GM23248 (cell line): ENCODE results near the gene FBLIM1. TPM values are rescaled to one million over a fixed set of nuclear protein-coding genes. Genes with fewer than 3 reads are reported as not detected.

ENCODE experiments used
- DNase-seq: peaks from one replicate; pipeline ENCODE4 v3.0.0-alpha.2; 2015
- H2AFZ ChIP-seq: fragments of 200-600 bp; sonication (generic); 2 replicates; pipeline ENCODE4 v1.6.1; 2016; ENCODE audit warnings: antibody characterized with exemption
- H3F3A ChIP-seq: fragments of 200-600 bp; sonication (generic); 2 replicates; pipeline ENCODE4 v1.6.1; 2016; ENCODE audit warnings: mild to moderate bottlenecking, antibody characterized with exemption, mixed run types; ENCODE audit not compliant: insufficient read depth
- H3K27ac ChIP-seq: fragments of 200-600 bp; sonication (generic); 2 replicates; pipeline ENCODE4 v1.5.1; 2016; ENCODE audit warnings: mild to moderate bottlenecking
- H3K27me3 ChIP-seq: fragments of 200-600 bp; sonication (generic); replicated peaks from 2 replicates; pipeline ENCODE4 v1.6.1; 2016; ENCODE audit warnings: mild to moderate bottlenecking; ENCODE audit not compliant: insufficient read depth
- H3K36me3 ChIP-seq: fragments of 200-600 bp; sonication (generic); 2 replicates; pipeline ENCODE4 v1.6.1; 2016; ENCODE audit warnings: low read depth, mild to moderate bottlenecking
- H3K4me1 ChIP-seq: fragments of 200-600 bp; sonication (generic); 2 replicates; pipeline ENCODE4 v1.6.1; 2016; ENCODE audit warnings: mild to moderate bottlenecking; ENCODE audit not compliant: insufficient read depth
- H3K4me2 ChIP-seq: fragments of 200-600 bp; sonication (generic); one replicate; pipeline ENCODE4 v1.6.1; 2016; ENCODE audit warnings: mild to moderate bottlenecking; ENCODE audit not compliant: unreplicated experiment
- H3K4me3 ChIP-seq: fragments of 200-600 bp; sonication (generic); 2 replicates; pipeline ENCODE4 v1.5.1; 2016; ENCODE audit warnings: mild to moderate bottlenecking
- H3K79me2 ChIP-seq: fragments of 200-600 bp; sonication (generic); 2 replicates; pipeline ENCODE4 v1.6.1; 2016; ENCODE audit warnings: mild to moderate bottlenecking; ENCODE audit not compliant: insufficient read depth
- H3K9ac ChIP-seq: fragments of 200-600 bp; sonication (generic); 2 replicates; pipeline ENCODE4 v1.6.1; 2016; ENCODE audit warnings: mild to moderate bottlenecking
- H3K9me2 ChIP-seq: fragments of 200-600 bp; sonication (generic); 2 replicates; pipeline ENCODE4 v1.6.1; 2016; ENCODE audit warnings: mixed run types, mild to moderate bottlenecking, moderate library complexity; ENCODE audit not compliant: insufficient read depth
- H3K9me3 ChIP-seq: fragments of 200-600 bp; sonication (generic); one replicate; pipeline ENCODE4 v1.6.1; 2017; ENCODE audit warnings: low read depth
- H4K20me1 ChIP-seq: fragments of 200-600 bp; sonication (generic); 2 replicates; pipeline ENCODE4 v1.6.0; 2016; ENCODE audit not compliant: insufficient read depth
- EZH2 ChIP-seq: fragments of 200-600 bp; sonication (generic); IDR thresholded peaks from 2 replicates; pipeline ENCODE4 v1.6.1; 2018; ENCODE audit warnings: antibody characterized with exemption, mild to moderate bottlenecking; ENCODE audit not compliant: insufficient read depth, poor library complexity, severe bottlenecking
- EZH2phosphoT487 ChIP-seq: fragments of 200-600 bp; sonication (generic); IDR thresholded peaks from 2 replicates; pipeline ENCODE4 v1.6.1; 2018; ENCODE audit warnings: antibody characterized with exemption, moderate library complexity, mild to moderate bottlenecking, low read depth; ENCODE audit not compliant: insufficient read depth
- WGBS, 2 experiments: methylation state at CpG; one replicate each; pipeline ENCODE4 v1.1.6; 2015 to 2017; ENCODE audit warnings: low lambda C conversion rate in 2 of 2, low coverage in 1 of 2; ENCODE audit errors: missing lambda C conversion rate in 2 of 2; 5-methylcytosine and 5-hydroxymethylcytosine counted together
- in situ Hi-C: fragments of 300-500 bp; cut with MboI; formaldehyde crosslinking; loops from 2 replicates; pipeline ENCODE4 v1.15.0; 2020
- polyA plus RNA-seq: library from polyadenylated mRNA; unstranded; fragments of >200 nt; fragmentation: Nextera tagmentation; extraction: Ambion mirVana; gene quantifications from 2 replicates; pipeline ENCODE4 v1.2.1, GENCODE V29; 2016
- total RNA-seq: library from RNA; depleted of rRNA; stranded (reverse); fragments of >200 nt; shearing (Covaris generic); gene quantifications from 2 replicates; pipeline ENCODE4 v1.2.3, GENCODE V29; 2014

FBLIM1 gene
- total and polyA plus RNA-seq, 2 experiments from 2014 or later, result 63.3 to 69.9 TPM

- DNase-seq, result no peak
- 70 to 72% methylated on average over 7 of the region's 7 CpGs for WGBS, 2 experiments
- no peaks in the 10 kb centered on the region for H3K79me2 ChIP-seq
- no peaks in the 10 kb centered on the region for H4K20me1 ChIP-seq
- no peaks in the 10 kb centered on the region for H3K4me1 ChIP-seq
- TF ChIP-seq EZH2phosphoT487 (no peak), EZH2 (no peak)
- H3K36me3 ChIP-seq, result no peaks in the 10 kb centered on the region; the same call in 1 of the 2 replicates
- no peak overlapping the region for H3K27ac ChIP-seq
- H3F3A ChIP-seq, result no peaks in the 10 kb centered on the region
- H3K27me3 ChIP-seq, result no peaks in the 10 kb centered on the region
- no peak overlapping the region for H3K4me2 ChIP-seq
- no peaks in the 10 kb centered on the region for H3K9me3 ChIP-seq
- in situ Hi-C loops, result no loop called here
- no peak overlapping the region for H2AFZ ChIP-seq
- H3K9me2 ChIP-seq, result no peaks in the 10 kb centered on the region
- H3K4me3 ChIP-seq, result no peak overlapping the region
- no peak overlapping the region for H3K9ac ChIP-seq
Measured at GRCh38 chr1:15732686-15733081, 25.9 kb upstream of the FBLIM1 start.

- in situ Hi-C loops, result no loop called here
- Histone ChIP-seq H3K4me1 (no peaks in the 10 kb centered on the region), H3K9ac (no peak overlapping the region), H3K9me3 (no peaks in the 10 kb centered on the region), H3K27ac (no peak overlapping the region), H3F3A (no peaks in the 10 kb centered on the region), H3K27me3 (no peaks in the 10 kb centered on the region), H3K79me2 (no peaks in the 10 kb centered on the region), H4K20me1 (no peaks in the 10 kb centered on the region), H3K4me3 (no peak overlapping the region), H3K36me3 (no peaks in the 10 kb centered on the region; the same call in 1 of the 2 replicates), H2AFZ (no peak overlapping the region), H3K4me2 (no peak overlapping the region), H3K9me2 (no peaks in the 10 kb centered on the region)
- no peak for DNase-seq
- TF ChIP-seq EZH2phosphoT487, result no peak
- no peak for TF ChIP-seq EZH2
- WGBS, 2 experiments, result 90% methylated on average over 11 of the region's 11 CpGs
Measured at GRCh38 chr1:15733218-15733725, 25.3 kb upstream of the FBLIM1 start.

GRCh38 chr1:15733726-15734226 lies 24.8 kb upstream of the FBLIM1 start:
- Histone ChIP-seq H3K27ac (no peak overlapping the region), H3K4me1 (no peaks in the 10 kb centered on the region), H3K4me3 (no peak overlapping the region), H2AFZ (no peak overlapping the region), H3K27me3 (no peaks in the 10 kb centered on the region), H3K36me3 (no peaks in the 10 kb centered on the region; the same call in 1 of the 2 replicates), H3K79me2 (no peaks in the 10 kb centered on the region), H4K20me1 (no peaks in the 10 kb centered on the region), H3K4me2 (no peak overlapping the region), H3K9me2 (no peaks in the 10 kb centered on the region), H3K9ac (no peak overlapping the region), H3K9me3 (no peaks in the 10 kb centered on the region), H3F3A (no peaks in the 10 kb centered on the region)
- 94 to 95% methylated on average over 26 to 27 of the region's 27 CpGs for WGBS, 2 experiments
- TF ChIP-seq EZH2 (no peak), EZH2phosphoT487 (no peak)
- DNase-seq, result no peak
- in situ Hi-C loops, result no loop called here

GRCh38 chr1:15734296-15734695 lies 24.3 kb upstream of the FBLIM1 start:
- no peaks in the 10 kb centered on the region for H3K9me2 ChIP-seq
- in situ Hi-C loops, result no loop called here
- H3K9me3 ChIP-seq, result no peaks in the 10 kb centered on the region
- no peaks in the 10 kb centered on the region for H3F3A ChIP-seq
- H3K4me3 ChIP-seq, result no peak overlapping the region
- H3K27ac ChIP-seq, result no peak overlapping the region
- no peaks in the 10 kb centered on the region for H3K4me1 ChIP-seq
- H3K79me2 ChIP-seq, result no peaks in the 10 kb centered on the region
- 65 to 71% methylated on average over 13 of the region's 13 CpGs for WGBS, 2 experiments
- H3K4me2 ChIP-seq, result no peak overlapping the region
- TF ChIP-seq EZH2, result no peak
- TF ChIP-seq EZH2phosphoT487, result no peak
- no peaks in the 10 kb centered on the region; the same call in 1 of the 2 replicates for H3K36me3 ChIP-seq
- no peak for DNase-seq
- H4K20me1 ChIP-seq, result no peaks in the 10 kb centered on the region
- H2AFZ ChIP-seq, result no peak overlapping the region
- H3K27me3 ChIP-seq, result no peaks in the 10 kb centered on the region
- H3K9ac ChIP-seq, result no peak overlapping the region
